CD8-positive, alpha-beta memory T cell (primary cell): ENCODE measurements around the gene OIP5. TPM values are rescaled to one million over a fixed set of nuclear protein-coding genes. Genes with fewer than 3 reads are reported as not detected.

Experiments used
- CTCF ChIA-PET: fragments of 350-600 bp; sonication (Branson Sonifier 250); formaldehyde crosslinking; loops from one replicate; lab custom pipeline; 2021; ENCODE audit warnings: antibody characterized with exemption; lab: Charles Lee
- POLR2A ChIA-PET: fragments of 350-600 bp; sonication (Branson Sonifier 250); formaldehyde crosslinking; loops from one replicate; lab custom pipeline; 2021; ENCODE audit warnings: antibody characterized with exemption; lab: Charles Lee
- DNase-seq, 5 donors: peaks; one replicate each; pipeline versions ENCODE4 v3.0.0 to v3.0.0-alpha.2; 2020 to 2022; ENCODE audit warnings: mixed read lengths in 1 of 5
- H3K27ac ChIP-seq: one replicate; pipeline ENCODE4 v1.7.0; 2013; ENCODE audit warnings: low read depth, mild to moderate bottlenecking, low read length, moderate library complexity
- H3K27me3 ChIP-seq: 2 replicates; pipeline ENCODE4 v1.7.0; 2013; ENCODE audit warnings: low read length, mild to moderate bottlenecking; ENCODE audit not compliant: insufficient read depth, poor library complexity, severe bottlenecking
- H3K36me3 ChIP-seq: 2 replicates; pipeline ENCODE4 v1.7.0; 2013; ENCODE audit warnings: mild to moderate bottlenecking, low read length, moderate library complexity; ENCODE audit not compliant: insufficient read depth
- H3K4me1 ChIP-seq: 2 replicates; pipeline ENCODE4 v1.7.0; 2013; ENCODE audit warnings: mild to moderate bottlenecking, low read length, moderate library complexity; ENCODE audit not compliant: insufficient read depth
- H3K4me3 ChIP-seq: 2 replicates; pipeline ENCODE4 v1.7.0; 2013; ENCODE audit warnings: mild to moderate bottlenecking, low read length
- H3K9me3 ChIP-seq: 2 replicates; pipeline ENCODE4 v1.7.0; 2013; ENCODE audit warnings: mild to moderate bottlenecking, low read length
- H3K27ac Mint-ChIP-seq, 8 donors: one replicate each; pipeline ENCODE4 v1.8.0; 2020 to 2021; ENCODE audit warnings: mixed read lengths in 8 of 8, mild to moderate bottlenecking in 6 of 8, inconsistent platforms in 3 of 8, moderate library complexity in 3 of 8
- H3K27me3 Mint-ChIP-seq, 2 donors: one replicate each; pipeline ENCODE4 v1.8.0; 2020 to 2021; ENCODE audit warnings: mixed read lengths in 2 of 2, mild to moderate bottlenecking in 1 of 2, moderate library complexity in 1 of 2
- H3K36me3 Mint-ChIP-seq, 3 donors: one replicate each; pipeline ENCODE4 v1.8.0; 2020 to 2021; ENCODE audit warnings: mixed read lengths in 3 of 3, inconsistent platforms in 1 of 3, mild to moderate bottlenecking in 1 of 3
- H3K4me1 Mint-ChIP-seq, 3 donors: one replicate each; pipeline ENCODE4 v1.8.0; 2020 to 2021; ENCODE audit warnings: mixed read lengths in 3 of 3, inconsistent platforms in 1 of 3, mild to moderate bottlenecking in 1 of 3
- H3K4me3 Mint-ChIP-seq, 7 donors: one replicate each; pipeline ENCODE4 v1.8.0; 2020 to 2021; ENCODE audit warnings: mixed read lengths in 7 of 7, mild to moderate bottlenecking in 6 of 7, moderate library complexity in 4 of 7, inconsistent platforms in 2 of 7
- H3K9me3 Mint-ChIP-seq, 5 donors: one replicate each; pipeline ENCODE4 v1.8.0; 2020 to 2022; ENCODE audit warnings: mixed read lengths in 5 of 5, mild to moderate bottlenecking in 3 of 5, moderate library complexity in 2 of 5, inconsistent platforms in 1 of 5
- polyA plus RNA-seq: library from polyadenylated mRNA; unstranded; fragments of 300-500 nt; fragmentation: Illumina TruSeq; gene quantifications from one replicate; pipeline ENCODE4 v1.2.3, GENCODE V29; 2021
- total RNA-seq, 2 experiments: library from RNA; stranded (reverse); gene quantifications; one replicate each; pipeline ENCODE4 v1.2.3, GENCODE V29; 2021

OIP5 gene
- total and polyA plus RNA-seq, 3 experiments from 2014 or later: 0.58 to 19.0 (median 16.2) TPM

DNA sequence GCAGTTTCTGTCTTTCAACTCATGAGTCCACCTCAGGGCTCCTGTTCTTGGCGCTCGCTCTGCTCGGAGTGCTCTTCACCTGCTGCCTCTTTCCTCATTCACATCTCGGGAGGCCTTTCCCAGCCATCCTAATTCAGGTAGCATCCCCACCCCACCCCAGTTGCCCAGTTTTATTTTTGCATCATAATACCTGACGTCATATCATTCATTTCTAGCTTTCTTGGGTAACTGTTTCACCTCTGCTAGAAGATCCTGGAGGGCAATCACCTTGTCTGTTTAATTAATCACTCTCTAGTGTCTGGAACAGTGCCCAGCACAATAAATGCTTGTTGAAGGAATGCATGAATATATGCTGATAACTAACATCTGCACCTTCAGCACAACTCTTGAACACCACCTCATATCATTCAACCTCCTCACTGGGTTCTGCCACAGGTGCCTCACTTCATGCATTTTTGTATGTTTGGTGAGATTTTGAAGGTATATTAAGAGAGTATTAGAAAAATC is 7.9 kb upstream of the OIP5 start:
- Histone ChIP-seq H3K4me3 (no peak overlapping the region), H3K9me3 (no peaks in the 10 kb centered on the region), H3K27ac (no peak overlapping the region), H3K36me3 (no peaks in the 10 kb centered on the region), H3K4me1 (no peaks in the 10 kb centered on the region), H3K27me3 (no peaks in the 10 kb centered on the region)
- ChIA-PET POLR2A (no interaction called here), CTCF (no interaction called here)
- no peak for DNase-seq
- peaks cover 8 to 34% (median 10%) of the 10 kb centered on the region in 3 donors for H3K4me1 Mint-ChIP-seq
- H3K9me3 Mint-ChIP-seq: no peaks in the 10 kb centered on the region
- H3K4me3 Mint-ChIP-seq: peak overlapping the region in 1 of 7 donors; percentile 43
- no peaks in the 10 kb centered on the region for H3K27me3 Mint-ChIP-seq
- peak overlapping the region in 1 of 8 donors; percentile 24 for H3K27ac Mint-ChIP-seq
- peaks cover 0 to 4% (median 0%) of the 10 kb centered on the region in 3 donors for H3K36me3 Mint-ChIP-seq

DNA sequence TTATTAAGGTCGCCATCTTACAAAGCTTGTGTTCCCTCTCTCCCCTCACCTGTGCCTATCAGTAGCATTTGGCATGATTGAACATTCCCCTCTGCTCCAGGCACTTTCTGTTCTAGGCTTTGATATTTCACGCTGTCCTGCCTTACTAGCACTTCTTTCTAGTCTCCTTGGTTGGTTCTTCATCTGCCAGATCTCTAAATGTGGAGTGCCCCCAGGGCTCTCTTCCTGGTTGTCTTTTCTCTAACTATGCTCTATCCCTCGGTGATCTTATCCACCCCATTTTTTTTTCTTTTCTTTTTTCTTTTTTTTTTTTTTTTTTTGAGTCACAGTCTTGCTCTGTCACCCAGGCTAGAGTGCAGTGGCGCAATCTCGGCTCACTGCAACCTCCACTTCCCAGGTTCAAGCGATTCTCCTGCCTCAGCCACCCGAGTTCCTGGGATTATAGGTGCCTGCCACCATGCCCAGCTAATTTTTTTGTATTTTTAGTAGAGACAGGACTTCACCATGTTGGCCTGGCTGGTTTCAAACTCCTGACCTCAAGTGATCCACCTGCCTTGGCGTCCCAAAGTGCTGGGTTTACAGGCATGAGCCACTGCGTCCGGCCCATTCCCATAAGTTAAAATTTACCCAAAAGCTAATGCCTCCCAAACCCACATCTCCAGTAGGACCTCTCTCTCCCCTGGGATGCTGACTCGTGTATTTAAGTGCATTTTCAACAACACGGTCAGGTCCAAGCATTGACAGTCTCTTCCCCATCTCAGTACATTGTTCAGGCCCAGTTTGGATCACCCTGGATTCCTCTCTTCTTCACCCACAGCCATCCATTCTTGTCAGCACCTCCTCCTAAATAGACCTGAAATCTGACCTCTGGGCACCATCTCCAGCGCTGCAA is 5.5 kb upstream of the OIP5 start:
- Histone ChIP-seq H3K4me1 (peaks cover 8% of the 10 kb centered on the region), H3K27me3 (no peaks in the 10 kb centered on the region), H3K4me3 (no peak overlapping the region), H3K27ac (no peak overlapping the region), H3K9me3 (no peaks in the 10 kb centered on the region), H3K36me3 (no peaks in the 10 kb centered on the region)
- POLR2A ChIA-PET: no interaction called here
- Mint-ChIP-seq H3K9me3 (no peaks in the 10 kb centered on the region), H3K36me3 (peaks cover 0 to 5% (median 4%) of the 10 kb centered on the region in 3 donors), H3K4me3 (peak overlapping the region in 4 of 7 donors; percentile 16 to 75 (median 28)), H3K27ac (peak overlapping the region in 4 of 8 donors; percentile 2 to 83 (median 23)), H3K4me1 (peaks cover 15 to 47% (median 30%) of the 10 kb centered on the region in 3 donors), H3K27me3 (no peaks in the 10 kb centered on the region)
- DNase-seq: no peak
- CTCF ChIA-PET: no interaction called here

DNA sequence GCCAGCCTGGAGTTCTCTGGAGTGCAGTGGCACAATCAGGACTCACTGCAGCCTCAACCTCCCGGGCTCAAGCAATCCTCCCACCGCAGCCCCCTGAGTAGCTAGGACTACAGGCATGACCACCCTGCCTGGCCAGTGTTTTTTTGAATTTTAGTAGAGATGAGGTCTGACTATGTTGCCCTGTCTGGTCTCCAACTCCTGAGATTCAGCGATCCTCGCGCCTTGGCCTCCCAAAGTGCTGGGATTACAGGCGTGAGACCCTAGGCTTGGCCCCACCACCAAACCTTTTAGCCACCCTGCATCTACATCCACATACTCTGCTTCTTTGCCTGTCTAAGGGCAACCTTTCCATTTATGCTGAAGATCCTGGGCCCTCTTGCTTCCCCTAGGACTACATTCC is 4.7 kb upstream of the OIP5 start:
- H3K27ac Mint-ChIP-seq: peak overlapping the region in 2 of 8 donors; percentile 2 to 4
- Histone ChIP-seq H3K27ac (no peak overlapping the region), H3K36me3 (no peaks in the 10 kb centered on the region), H3K27me3 (no peaks in the 10 kb centered on the region), H3K9me3 (no peaks in the 10 kb centered on the region), H3K4me1 (peaks cover 8% of the 10 kb centered on the region), H3K4me3 (no peak overlapping the region)
- peaks cover 22 to 53% (median 36%) of the 10 kb centered on the region in 3 donors for H3K4me1 Mint-ChIP-seq
- DNase-seq: no peak
- H3K4me3 Mint-ChIP-seq: peak overlapping the region in 1 of 7 donors; percentile 69
- CTCF ChIA-PET: no interaction called here
- POLR2A ChIA-PET: no interaction called here
- no peaks in the 10 kb centered on the region for H3K9me3 Mint-ChIP-seq
- peaks cover 0 to 11% (median 3%) of the 10 kb centered on the region in 3 donors for H3K36me3 Mint-ChIP-seq
- H3K27me3 Mint-ChIP-seq: peaks cover 0 to 1% of the 10 kb centered on the region in 2 donors

DNA sequence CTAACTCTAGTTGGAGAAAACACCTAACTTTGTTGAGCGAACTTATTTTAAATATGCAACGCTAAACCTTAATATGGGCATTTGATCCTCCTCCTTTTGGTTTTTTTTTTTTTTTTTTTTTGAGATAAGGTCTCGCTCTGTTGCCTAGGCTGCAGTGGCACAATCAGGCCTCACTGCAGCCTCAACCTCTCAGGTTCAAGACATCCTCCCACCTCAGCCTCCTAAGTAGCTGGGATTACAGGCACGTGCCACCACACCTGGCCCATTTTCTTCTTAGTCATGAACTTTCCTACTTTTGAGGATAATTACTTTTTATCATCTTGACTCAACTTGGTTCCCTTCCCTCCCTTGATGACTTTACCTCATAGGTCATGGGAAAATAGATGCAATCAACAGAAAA is 4.2 kb upstream of the OIP5 start:
- no peak overlapping the region for H3K27ac ChIP-seq

DNA sequence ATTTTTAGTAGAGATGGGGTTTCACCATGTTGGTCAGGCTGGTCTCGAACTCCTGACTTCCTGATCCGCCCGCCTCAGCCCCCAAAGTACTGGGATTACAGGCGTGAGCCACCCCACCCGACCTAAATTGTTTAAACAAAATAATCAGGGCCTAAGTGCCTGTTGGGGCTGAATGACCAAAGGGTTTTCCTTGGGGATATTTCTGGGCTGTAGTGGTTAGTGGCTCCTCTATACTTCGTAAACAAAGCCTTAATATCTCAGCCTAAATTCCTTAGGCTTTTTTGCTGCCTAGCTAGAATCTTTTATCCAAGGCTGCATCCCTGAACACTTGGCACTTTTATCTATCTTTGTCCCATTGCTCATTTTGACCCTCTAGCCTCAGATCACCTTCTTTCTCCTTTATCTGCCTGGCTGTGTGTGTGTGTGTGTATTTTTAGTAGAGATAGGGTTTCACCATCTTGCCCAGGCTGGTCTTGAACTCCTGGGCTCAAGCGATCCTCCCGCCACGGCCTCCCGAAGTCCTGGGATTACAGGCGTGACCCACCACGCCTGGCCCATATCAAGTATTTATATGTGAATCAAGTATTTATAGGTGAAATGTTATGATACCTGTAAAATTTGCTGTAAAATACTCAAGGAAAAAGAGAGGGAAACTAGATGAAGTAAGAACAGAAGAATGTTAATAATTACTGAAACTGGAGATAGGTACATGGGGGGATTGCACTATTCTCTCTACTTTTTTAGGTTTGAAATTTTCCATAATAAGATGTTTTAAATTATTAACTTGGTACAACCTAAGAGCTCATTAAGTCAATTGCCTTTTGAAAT is 2.1 kb upstream of the OIP5 start:
- CTCF ChIA-PET: no interaction called here
- Mint-ChIP-seq H3K36me3 (peaks cover 0 to 14% (median 3%) of the 10 kb centered on the region in 3 donors), H3K9me3 (no peaks in the 10 kb centered on the region), H3K4me1 (peaks cover 27 to 50% (median 48%) of the 10 kb centered on the region in 3 donors), H3K27ac (peak overlapping the region in 6 of 8 donors; percentile 4 to 90 (median 61)), H3K4me3 (peak overlapping the region; percentile 80 to 100 (median 99)), H3K27me3 (peaks cover 0 to 1% of the 10 kb centered on the region in 2 donors)
- Histone ChIP-seq H3K4me1 (peaks cover 8% of the 10 kb centered on the region), H3K4me3 (peak overlapping the region; percentile 4), H3K27me3 (no peaks in the 10 kb centered on the region), H3K27ac (peak overlapping the region; percentile 51), H3K9me3 (no peaks in the 10 kb centered on the region), H3K36me3 (no peaks in the 10 kb centered on the region)
- POLR2A ChIA-PET: no interaction called here
- DNase-seq: no peak

More for the DNA sequence above, 4.2 kb upstream of the OIP5 start:
- H3K36me3 ChIP-seq: no peaks in the 10 kb centered on the region
- peaks cover 0 to 14% (median 3%) of the 10 kb centered on the region in 3 donors for H3K36me3 Mint-ChIP-seq
- no peaks in the 10 kb centered on the region for H3K27me3 ChIP-seq
- H3K27me3 Mint-ChIP-seq: peaks cover 0 to 1% of the 10 kb centered on the region in 2 donors
- H3K9me3 Mint-ChIP-seq: no peaks in the 10 kb centered on the region
- peaks cover 8% of the 10 kb centered on the region for H3K4me1 ChIP-seq
- no peaks in the 10 kb centered on the region for H3K9me3 ChIP-seq
- peaks cover 27 to 53% (median 41%) of the 10 kb centered on the region in 3 donors for H3K4me1 Mint-ChIP-seq
- DNase-seq: no peak
- peak overlapping the region in 3 of 7 donors; percentile 2 to 59 (median 54) for H3K4me3 Mint-ChIP-seq
- H3K4me3 ChIP-seq: no peak overlapping the region
- CTCF ChIA-PET: no interaction called here
- POLR2A ChIA-PET: no interaction called here
- H3K27ac Mint-ChIP-seq: peak overlapping the region in 2 of 8 donors; percentile 6 to 70

DNA sequence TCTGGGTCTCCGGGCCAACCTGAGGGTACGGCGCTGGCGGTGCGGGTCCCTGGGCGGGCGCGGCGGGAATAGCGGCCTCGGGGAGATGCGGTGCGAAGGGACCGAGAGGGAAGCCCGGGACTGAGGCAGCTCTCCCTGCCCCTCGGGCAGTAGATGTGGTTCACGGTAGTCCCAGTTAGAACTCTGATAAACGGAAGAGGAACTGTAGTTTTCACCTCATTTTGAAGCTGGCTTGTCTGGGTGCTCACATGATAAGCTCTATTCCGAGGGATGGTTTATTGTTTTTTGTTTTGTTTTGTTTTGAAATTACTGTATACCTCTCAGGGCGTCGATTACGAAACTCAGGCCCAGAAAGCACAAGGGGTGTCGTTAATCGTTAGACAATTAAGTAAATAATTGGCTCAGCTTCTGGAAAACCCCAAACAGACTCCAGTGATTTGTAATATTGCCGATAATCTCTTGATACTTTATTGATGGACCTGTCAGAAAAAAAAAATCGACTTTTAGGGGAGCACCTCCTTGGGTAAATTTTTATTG is 703 bp upstream of the OIP5 start:
- DNase-seq: peak in 1 of 5 donors; percentile 37
- Histone ChIP-seq H3K9me3 (no peaks in the 10 kb centered on the region), H3K4me1 (peaks cover 8% of the 10 kb centered on the region), H3K27ac (peak overlapping the region; percentile 76), H3K27me3 (no peaks in the 10 kb centered on the region), H3K36me3 (no peaks in the 10 kb centered on the region), H3K4me3 (peak overlapping the region; percentile 98)
- Mint-ChIP-seq H3K36me3 (peaks cover 0 to 19% (median 2%) of the 10 kb centered on the region in 3 donors), H3K4me1 (peaks cover 27 to 58% (median 44%) of the 10 kb centered on the region in 3 donors), H3K9me3 (no peaks in the 10 kb centered on the region), H3K4me3 (peak overlapping the region; percentile 90 to 100 (median 99)), H3K27ac (peak overlapping the region; percentile 64 to 97 (median 95)), H3K27me3 (peaks cover 0 to 1% of the 10 kb centered on the region in 2 donors)
- POLR2A ChIA-PET: interaction anchor here (1.0 to 2.3 kb wide), 4 partner anchors 48 to 439 kb away, joined by 3 to 13 read pairs (median 8); partner anchors contain the start of genes CHP1, EXD1 and VPS18
- CTCF ChIA-PET: interaction anchor here (1.3 to 2.0 kb wide), 3 partner anchors 9 to 426 kb away, joined by 4 to 9 read pairs (median 7); partner anchors contain the start of genes CHP1 and EXD1

DNA sequence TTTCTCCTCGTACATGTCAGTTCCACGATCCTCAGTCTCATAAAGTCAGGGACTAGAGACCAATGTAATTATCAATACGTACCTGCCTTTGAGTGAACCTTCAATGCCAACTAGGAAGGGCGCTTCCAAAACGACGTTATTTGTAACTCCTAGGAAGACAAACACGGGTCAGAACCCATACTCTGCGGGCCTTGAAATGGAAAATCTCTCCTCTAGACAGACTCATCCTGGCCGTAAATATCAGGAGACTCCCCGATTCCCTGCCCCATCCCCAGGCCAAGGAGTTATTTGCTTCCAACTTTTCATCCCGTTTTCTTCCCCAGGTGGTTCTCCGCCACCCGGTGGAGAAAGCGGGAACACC is 578 bp downstream of the OIP5 start:
- H3K4me3 Mint-ChIP-seq: peak overlapping the region; percentile 90 to 100 (median 99)
- Histone ChIP-seq H3K27me3 (no peaks in the 10 kb centered on the region), H3K4me1 (peaks cover 8% of the 10 kb centered on the region), H3K9me3 (no peaks in the 10 kb centered on the region), H3K27ac (peak overlapping the region; percentile 76), H3K36me3 (no peaks in the 10 kb centered on the region), H3K4me3 (peak overlapping the region; percentile 98)
- CTCF ChIA-PET: interaction anchor here (0.7 to 2.0 kb wide), 5 partner anchors 8 to 437 kb away, joined by 4 to 9 read pairs (median 4); partner anchors contain the start of genes CHP1, EXD1 and VPS18
- H3K27me3 Mint-ChIP-seq: peaks cover 0 to 1% of the 10 kb centered on the region in 2 donors
- H3K9me3 Mint-ChIP-seq: no peaks in the 10 kb centered on the region
- POLR2A ChIA-PET: interaction anchor here (0.9 to 2.3 kb wide), 7 partner anchors 46 to 438 kb away, joined by 3 to 13 read pairs (median 4); partner anchors contain the start of genes CHP1, EXD1, INO80 and VPS18
- peak overlapping the region; percentile 64 to 97 (median 92) for H3K27ac Mint-ChIP-seq
- H3K4me1 Mint-ChIP-seq: peaks cover 24 to 55% (median 36%) of the 10 kb centered on the region in 3 donors
- peaks cover 0 to 22% (median 2%) of the 10 kb centered on the region in 3 donors for H3K36me3 Mint-ChIP-seq
- no peak for DNase-seq
